GM19351 (cell line): ENCODE measurements around the gene MYO3B.
"Not testable (repeated sequence)": the region's sequence is repeated elsewhere in the genome, so short reads cannot be mapped to it uniquely, and the experiment has no call there.

ENCODE experiments used
- ATAC-seq: cut with Tn5 transposase; IDR thresholded peaks from one replicate; pipeline ENCODE4 v1.9.1; 2021; ENCODE audit warnings: mild to moderate bottlenecking, moderate library complexity; ENCODE audit not compliant: unreplicated experiment

MYO3B gene

DNA sequence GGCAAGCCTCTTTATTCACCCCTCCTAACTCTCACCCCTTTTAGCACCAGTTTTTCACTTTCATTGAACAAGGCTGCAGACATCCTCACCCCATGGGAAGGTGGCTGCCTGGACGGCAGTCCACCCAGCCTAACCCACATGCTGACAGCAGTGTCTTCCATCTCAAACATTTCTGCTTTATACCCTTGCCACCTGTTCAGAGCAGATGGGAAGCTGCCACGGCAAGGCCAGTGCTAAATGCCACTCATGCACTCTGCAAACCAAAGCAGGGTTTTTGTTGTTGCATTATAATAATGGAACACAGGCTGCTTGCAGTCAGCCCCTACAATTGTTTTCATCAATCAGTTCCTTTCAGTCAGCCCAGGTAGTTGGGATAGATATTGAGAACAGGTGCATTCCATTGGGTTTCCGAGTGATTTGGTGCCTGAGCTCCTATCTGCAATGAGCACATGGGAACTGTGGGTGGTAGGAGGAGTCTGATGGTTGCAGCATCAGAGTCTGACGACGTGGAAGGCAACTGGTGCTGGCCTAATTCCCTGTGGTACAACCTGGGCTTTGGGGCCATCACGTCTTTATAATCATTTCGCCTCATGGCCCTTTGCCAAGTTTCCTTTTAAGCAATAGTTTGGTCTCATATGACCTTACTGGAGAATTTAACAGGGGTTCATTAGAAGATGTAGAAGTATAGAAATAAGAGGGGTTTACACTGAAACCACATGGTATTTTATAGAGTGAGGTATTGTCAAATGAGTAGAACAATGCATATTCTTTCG is 284.7 kb downstream of the MYO3B start:
- no peak for ATAC-seq

DNA sequence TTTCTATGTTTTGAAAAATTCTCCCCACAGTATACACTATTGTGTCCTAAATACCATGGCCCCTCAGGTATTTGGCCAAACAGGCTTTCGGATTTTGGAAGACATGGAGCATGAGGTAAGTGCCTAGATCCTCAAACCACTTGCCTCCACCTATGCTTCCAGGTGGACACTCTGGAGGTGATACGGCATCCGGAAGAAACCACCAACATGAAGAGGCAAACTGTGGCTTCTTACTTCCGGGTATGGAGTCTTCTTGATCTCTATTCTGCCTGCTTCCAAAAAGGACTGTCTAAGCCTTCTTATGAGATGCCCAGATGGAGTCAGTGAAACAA is 285.2 kb downstream of the MYO3B start:
- no peak for ATAC-seq

DNA sequence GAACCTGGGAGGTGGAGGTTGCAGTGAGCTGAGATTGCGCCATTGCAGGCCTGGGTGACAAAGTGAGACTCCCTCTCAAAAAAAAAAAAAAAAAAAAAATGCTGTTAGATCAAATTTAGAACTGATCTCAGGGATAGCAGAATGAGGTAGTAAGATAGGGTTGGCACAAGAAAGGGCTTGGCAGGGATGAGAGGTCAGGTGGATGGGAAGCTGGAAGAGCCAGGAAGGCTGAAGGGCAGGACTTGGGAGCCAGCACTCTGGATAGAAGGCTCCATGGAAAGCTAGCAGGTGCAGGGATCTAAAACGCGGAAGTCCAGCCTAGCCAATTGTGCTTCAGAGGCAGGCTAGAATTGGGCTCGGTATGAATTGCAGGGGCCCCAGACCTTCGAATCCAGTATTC is 286.3 kb downstream of the MYO3B start:
- no peak for ATAC-seq

DNA sequence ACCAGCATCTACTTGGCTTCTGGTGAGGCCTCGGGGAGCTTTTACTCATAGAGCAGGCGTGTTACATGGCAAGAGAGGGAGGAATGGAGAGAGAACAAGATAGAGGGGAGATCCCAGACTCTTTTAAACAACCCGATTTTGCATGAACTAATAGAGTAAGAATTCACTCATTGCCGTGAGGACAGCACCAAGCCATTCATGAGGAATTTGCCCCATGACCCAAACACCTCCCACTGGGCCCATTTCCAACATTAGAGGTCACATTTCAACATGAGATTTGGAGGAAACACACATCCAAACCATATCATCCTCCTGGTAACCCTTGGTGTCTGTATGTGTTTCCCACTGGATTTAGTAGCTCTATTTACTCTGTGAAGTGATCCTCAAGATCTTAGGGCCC is 287.3 kb downstream of the MYO3B start:
- ATAC-seq: no peak

DNA sequence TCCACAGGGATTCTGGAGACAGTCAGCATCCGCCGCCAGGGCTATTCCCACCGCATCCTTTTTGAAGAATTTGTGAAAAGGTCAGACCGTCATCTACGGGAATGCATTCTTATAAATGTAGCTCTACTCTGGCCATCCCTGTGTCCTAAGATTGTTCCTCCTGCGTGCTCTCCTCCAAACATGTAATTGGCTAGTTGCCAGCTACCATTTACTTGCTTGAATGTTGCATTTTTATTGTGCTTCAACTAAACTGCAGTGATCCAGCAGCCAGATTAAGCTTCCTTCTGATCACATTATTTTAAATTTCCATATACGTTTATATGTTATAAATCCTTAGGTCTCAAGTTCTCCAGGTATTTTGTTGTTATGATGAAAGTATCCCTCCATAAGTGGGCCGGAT is 288.7 kb downstream of the MYO3B start:
- ATAC-seq: no peak

DNA sequence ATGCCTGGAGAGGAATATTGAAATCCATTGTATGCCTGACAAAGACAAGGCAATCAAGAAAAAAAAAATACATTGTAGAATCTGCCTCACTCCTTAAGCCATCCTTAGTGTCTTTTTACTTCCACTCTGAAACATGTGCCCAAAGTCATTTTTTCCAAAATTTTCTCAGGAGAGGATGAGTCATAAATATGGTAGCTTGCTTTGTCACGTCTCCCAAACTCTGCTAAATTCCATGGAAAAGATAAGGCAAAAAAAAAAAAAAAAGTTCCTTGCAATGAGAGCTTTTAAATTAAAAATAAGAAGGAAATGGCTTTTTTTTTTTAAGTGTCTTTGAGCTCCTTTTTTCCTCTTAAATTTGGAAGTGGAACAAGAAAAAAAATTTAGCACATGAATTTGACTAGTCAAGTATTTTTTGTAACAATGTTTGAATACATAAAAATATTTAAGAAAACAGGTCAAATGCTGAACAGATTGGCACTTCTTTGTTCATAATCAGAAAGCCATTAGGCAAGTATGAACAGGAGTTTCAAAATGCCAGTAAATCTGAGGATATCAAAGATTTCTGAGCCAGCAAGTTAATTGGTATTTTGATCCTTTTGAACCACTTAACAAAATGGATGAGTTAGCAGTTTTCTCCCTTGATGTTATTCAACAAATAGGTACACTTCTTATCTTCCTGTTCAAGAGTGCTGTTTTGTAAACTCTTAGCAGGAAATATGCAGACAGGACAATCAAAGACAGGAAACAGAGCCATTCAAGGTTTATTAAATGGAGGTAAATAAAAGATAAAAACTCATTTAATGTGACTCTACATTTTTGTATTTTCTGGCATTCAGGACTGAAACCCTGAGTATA is 289.8 kb downstream of the MYO3B start:
- no peak for ATAC-seq

DNA sequence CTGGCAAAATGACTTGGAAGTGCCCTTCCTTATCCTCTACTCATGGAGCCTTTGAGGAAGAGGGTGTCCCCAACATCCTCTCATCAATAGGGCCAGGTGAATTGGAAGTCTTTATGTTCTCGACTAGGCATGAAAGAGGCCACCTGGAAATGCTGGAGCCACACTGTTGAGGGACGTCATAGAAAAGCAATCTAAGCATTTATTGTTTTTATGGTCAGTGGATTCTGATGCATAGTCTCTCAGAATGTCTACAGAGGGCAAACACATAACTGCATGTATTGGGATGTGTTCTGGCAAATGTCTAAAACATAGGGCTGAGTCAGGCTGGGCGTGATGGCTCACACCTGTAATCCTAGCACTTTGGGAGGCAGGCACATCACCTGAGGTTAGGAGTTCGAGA is 290.6 kb downstream of the MYO3B start:
- no peak for ATAC-seq

DNA sequence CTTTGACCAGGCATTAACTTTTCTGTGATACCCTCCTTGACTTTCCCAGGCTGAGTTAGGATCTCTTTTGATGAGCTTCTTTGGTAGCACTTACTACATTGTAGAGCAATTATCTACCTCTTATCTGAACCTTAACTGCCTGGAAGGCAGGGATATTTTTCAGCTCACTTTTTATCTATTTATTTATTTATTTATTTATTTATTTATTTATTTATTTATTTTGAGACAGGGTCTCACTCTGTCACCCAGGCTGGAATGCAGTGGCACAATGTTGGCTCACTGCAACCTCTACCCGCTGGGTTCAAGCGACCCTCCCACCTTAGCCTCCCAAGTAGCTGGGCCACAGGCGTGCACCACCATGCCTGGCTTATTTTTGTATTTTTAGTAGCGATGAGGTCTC is 294.6 kb downstream of the MYO3B start:
- ATAC-seq: not testable (repeated sequence)

DNA sequence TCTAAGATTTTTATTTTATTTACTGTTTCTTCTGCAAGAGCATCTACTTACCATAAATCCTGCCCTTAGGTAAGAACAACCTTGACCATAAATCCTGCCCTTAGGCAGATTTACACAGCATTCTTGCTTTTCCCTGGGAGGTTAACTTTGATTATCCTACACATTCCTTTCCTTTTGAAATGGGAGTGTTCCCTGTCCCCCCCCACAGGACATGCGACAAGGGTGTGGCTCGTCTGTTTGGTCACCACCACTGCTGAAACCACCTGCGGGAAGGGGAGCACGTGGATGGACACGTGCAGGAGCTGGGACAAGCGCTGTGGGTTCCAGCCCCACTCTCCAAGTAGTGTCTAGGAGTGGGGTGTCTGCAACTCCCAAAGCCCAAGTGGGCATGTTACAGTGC is 297.9 kb downstream of the MYO3B start:
- ATAC-seq: no peak

DNA sequence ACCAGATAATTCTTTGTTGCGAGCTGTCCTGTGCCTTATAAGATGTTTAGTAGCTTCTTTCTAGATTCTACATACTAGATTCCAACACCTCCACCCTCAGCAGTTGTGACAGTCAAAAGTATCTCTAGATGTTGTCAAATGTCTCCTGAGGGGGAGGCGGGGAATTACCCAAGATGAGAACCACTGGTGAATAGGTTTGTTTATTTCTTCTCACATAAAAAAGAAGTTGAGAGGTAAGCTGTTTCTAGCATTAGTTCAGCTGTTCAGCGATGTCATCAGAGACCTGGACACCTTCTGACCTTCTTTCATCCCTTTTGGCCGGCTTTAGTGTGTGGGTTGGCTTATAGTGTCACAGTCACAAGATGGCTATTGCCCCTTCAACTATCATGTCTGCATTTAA is 299.7 kb downstream of the MYO3B start:
- ATAC-seq: no peak

DNA sequence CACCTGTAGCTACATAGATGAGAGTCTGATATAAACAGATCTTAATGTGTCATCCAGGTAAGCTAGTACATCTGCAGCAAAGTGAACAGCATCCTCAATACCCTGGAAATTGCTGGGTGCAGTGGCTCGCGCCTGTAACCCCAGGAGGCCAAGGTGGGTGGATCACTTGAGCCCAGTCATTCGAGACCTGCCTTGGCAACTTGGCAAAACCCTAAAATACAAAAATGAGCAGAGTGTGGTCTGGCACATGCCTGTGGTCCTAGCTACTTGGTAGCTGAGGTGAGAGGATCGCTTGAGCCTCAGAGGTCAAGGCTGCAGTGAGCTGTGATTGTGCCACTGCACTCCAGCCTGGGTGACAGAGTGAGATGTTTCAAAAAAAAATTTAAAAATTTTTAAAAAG is 303.3 kb downstream of the MYO3B start:
- no peak for ATAC-seq

DNA sequence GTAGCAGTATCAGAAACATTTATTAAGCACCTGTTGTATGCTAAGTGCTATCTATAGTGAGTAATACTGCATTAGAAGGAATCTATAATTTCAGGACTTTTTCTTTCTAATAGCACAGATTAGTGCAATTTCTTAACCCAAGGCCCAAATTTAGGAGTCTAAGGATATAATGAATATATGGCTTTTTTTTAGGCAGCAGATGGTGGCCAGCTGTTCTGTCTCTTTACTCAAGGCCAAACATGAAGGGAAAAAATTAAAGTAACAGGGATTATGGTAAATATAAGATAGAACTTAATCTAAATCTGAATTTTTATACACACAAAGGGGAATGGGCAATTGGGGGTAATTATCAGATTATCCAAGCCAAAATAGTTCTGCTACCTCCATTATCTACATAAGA is 306.6 kb downstream of the MYO3B start:
- no peak for ATAC-seq

DNA sequence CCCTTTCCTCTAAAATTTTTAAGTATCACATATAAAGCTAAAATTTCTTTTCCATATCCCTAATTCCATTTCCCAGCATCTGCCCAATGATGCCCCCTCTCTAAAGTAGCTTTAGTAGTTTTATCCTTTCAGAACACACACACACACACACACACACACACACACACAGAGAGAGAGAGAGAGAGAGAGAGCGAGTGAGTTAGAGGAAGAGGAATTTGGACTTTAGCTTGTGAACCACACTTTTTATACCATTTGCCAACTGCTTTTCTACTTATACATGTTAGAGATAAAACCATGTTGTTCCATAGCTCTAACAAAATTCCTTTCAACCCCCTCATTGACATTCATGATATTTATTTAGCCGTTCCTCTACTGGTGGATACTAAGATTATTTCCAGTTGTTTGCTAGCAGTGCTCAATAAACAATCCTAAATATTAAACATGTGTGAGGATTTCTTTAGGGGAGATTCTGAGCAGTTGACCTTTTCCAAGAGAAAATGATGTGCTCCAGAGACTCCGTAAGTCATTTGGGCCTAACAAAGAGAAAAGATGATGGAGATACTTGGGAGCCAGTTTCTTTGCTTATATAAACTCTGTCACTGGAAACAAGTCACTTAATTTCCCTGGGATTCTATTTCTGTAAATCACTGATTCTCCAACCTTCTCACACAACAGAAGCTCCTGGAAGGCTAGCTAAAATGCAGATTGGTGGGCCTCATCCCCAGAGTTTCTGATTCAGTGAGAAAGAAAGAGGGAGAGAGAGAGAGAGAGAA is 307.5 kb downstream of the MYO3B start:
- ATAC-seq: no peak

DNA sequence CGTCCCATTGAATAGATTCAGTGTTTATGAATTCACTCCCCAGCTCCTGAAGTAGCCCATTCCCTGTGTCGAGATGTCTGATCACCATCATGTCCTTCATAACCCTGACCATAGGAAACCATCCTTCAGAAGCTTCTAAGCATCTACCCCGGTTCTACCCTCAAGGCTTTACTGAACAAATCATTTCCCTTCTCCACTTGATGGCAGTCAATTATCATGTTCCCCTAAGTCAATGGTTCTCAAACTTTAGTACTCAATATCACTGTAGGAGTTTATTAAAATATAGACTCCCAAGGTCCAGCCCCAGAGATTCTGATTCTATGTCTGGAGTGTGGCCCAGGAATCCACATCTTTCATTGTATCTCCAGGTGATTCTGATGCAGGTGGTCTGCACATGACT is 308.8 kb downstream of the MYO3B start:
- ATAC-seq: no peak

DNA sequence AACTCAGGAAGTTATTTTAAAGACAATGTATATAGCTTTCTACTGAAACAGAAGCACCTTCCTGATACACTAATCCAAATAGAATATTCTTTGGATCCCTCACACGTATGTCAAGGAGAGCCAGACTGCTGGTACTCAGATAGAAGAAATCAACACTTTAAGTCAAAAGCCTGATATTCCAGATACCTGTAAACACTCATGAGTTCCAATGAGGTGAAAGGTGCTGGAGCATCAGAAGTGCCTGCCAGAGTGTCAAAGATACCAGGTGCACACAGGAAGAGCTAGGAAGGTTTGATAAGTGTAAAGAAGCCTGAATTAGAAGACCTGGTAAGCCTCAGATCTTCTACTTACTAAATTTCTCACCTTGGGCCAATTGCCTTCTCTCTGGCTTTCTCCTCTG is 310.9 kb downstream of the MYO3B start:
- ATAC-seq: no peak

DNA sequence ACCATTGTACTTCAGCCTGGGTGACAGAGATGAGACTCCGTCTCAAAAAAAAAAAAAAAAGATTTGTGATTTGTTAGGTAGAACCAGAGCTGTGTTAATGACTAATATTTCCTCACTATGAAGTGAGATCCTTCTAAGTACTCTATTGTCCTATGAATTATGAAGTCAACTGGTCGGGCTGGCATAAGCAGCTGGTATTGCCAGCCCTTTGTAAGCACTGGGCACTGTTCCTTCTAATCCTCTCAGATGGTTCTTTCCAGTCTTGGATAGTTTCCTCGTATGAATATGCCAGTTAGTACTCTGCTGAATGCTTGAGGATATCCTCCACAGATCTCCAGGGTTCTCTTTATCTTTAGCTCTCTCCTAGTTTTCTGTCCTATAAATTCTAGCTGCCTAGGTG is 314.1 kb downstream of the MYO3B start:
- ATAC-seq: no peak

DNA sequence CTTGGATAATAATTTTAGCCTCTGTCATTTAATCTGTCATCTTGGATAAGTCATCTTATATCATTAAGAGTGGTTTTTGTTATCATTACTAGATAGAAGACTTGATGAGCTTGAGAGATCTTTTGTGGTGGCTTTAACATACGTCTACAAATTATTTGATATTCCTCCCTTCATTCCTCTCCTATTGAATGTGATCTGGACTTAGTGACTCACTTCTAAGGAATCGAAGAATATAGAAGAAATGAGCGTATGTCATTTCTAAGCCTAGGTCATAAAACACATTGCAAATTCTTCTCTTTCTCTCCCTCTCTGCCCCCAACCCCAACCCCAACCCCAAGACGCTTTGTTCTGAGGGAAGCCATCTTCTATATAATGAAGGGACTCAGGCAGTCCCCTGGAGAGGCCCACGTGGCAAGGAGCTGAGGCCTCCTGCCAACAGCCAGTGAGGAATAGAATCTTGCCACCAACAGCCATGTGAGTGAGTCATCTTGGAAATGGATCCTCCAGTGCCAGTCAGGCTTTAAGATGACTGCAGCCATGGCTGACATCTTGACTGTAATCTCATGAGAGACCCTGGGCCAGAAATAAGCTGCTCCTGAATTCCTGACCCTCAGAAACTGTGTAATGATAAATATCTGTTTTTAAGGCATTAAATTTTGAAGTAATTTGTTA is 315.6 kb downstream of the MYO3B start:
- no peak for ATAC-seq

DNA sequence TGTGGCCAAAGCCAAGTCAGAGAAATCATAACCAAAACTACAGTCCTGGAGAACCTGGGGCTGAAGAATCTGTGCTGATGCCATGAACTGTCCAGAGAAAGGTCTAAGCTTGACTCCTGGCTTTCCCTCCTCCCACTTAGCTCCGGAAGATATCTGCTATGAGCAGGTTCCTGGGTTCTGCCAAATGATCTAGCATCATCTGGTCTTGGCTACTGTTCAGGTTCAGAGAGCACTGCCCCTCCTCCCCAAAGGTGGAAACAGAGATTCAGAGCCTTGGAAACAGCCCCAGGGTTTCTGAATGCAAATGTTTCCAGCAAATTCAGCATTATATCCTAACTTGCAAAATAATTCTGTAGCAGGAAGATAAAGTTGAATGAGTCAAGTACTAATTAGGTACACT is 317.9 kb downstream of the MYO3B start:
- ATAC-seq: no peak

DNA sequence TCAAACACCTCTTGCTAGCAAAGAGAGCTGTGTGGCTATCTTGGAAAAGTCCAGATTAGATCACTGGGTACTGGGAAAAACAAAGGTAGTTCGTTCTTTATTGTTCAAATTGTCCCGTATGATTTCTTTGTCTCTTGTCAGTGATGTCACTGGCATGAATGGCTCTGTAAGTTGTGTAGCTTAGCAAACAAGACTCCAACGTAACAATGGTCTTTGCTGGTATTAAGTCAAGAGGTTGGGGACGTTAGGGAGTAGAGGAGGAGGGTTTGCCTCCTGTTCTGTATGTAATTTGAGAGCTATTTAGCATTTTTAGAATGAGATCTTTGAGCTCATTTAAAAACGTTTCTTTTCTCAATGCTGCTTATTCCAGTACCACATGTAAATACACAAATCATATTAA is 320.7 kb downstream of the MYO3B start:
- no peak for ATAC-seq

DNA sequence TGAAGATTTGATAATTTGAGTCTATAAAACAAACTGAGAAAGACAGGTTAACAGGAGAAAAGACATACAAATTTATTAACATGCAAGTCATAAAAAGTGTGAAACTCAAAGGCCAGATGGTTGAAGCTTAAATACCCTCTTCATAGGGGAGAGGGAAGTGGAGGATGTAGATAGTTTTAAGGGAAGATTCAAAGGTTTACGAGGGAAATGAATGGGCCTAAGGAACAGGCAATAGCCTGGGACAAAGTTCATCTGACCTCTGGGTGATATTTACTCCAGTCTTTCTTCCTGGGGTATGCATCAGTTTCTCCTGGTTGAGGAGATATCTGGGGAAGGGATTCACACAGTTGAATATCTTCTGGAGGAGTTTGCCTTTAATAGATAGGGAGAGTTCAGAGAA is 322.2 kb downstream of the MYO3B start:
- no peak for ATAC-seq

DNA sequence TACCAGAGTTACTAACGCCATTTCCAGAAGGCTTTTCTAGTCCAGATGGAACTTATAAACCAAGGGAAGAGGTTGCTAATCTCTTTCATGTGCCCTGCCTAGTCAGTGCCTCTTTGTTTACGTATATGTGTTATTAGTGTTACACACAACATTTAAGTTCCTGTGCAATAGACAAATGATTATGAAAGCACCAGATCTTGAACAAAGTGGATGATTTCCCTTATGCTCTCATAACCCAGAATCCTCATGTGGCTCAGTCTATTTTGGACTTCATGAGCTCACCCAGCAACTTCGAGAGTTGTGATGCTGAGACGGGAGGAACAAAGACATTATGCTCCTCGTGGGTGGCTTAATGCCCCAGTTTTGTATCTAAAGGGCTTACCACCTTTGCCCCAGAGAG is 322.8 kb downstream of the MYO3B start:
- no peak for ATAC-seq
